ENCODE measurements around the gene SPATA6. TPM values are rescaled to one million over a fixed set of nuclear protein-coding genes. Genes with fewer than 3 reads are reported as not detected.

SPATA6 gene
- total RNA-seq, 1 donor from 2014 or later, result 26.0 TPM

DNA sequence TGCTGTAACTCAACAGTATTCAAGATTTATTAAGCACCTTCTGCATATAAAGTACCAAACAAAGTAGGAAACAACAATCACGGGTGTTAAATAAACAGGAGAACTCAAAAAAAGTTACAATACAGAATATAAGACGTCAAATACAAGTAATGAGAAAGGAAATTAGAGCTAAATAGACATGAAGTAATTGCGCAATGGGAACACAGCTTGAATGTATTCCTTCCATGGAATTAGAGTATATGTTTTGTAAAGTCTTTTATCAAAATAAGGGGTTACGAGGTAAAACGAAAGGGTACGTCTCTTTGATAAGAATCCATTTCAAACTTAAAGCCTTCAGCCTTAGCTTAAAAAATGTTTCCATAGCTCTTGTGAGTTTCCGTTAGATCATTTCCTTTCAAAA is 109.1 kb downstream of the SPATA6 start:
- TF ChIP-seq, protein P1, sequence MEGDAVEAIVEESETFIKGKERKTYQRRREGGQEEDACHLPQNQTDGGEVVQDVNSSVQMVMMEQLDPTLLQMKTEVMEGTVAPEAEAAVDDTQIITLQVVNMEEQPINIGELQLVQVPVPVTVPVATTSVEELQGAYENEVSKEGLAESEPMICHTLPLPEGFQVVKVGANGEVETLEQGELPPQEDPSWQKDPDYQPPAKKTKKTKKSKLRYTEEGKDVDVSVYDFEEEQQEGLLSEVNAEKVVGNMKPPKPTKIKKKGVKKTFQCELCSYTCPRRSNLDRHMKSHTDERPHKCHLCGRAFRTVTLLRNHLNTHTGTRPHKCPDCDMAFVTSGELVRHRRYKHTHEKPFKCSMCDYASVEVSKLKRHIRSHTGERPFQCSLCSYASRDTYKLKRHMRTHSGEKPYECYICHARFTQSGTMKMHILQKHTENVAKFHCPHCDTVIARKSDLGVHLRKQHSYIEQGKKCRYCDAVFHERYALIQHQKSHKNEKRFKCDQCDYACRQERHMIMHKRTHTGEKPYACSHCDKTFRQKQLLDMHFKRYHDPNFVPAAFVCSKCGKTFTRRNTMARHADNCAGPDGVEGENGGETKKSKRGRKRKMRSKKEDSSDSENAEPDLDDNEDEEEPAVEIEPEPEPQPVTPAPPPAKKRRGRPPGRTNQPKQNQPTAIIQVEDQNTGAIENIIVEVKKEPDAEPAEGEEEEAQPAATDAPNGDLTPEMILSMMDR (IDR thresholded peaks at IDR 0.05; ENCODE audit: unreplicated experiment), result no peak
- no peak overlapping the region for H3K27ac Mint-ChIP-seq (ENCODE audit: unreplicated experiment)
- peaks cover 5% of the 10 kb centered on the region for H3K36me3 Mint-ChIP-seq (ENCODE audit: low read depth, unreplicated experiment)
- H3K27me3 Mint-ChIP-seq (ENCODE audit: unreplicated experiment), result no peaks in the 10 kb centered on the region
- no peak for DNase-seq (ENCODE audit: low spot score)
- H3K4me3 Mint-ChIP-seq (ENCODE audit: unreplicated experiment), result no peak overlapping the region
- no peaks in the 10 kb centered on the region for H3K4me1 Mint-ChIP-seq (ENCODE audit: unreplicated experiment)
- no peaks in the 10 kb centered on the region for H3K9me3 Mint-ChIP-seq (ENCODE audit: unreplicated experiment)

DNA sequence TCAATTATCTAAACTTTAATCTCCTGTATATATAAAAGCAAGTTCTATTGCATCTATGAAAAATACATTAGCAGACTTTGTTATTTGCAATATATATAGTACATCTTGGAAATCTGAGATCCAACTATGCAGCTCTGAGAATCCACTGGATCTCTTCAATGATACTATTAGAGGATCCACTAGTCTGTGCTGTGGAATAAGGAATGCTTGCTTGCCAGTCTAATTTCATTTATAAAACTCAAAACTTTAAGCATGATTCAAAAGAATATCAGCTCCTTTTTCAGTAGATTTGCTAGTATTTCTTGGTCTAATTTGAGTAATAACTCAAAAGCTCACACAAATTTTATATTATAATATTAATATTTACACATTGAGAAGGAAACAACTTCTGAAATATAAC is 115.1 kb downstream of the SPATA6 start:
- DNase-seq (ENCODE audit: low spot score), result no peak
- H3K4me1 Mint-ChIP-seq (ENCODE audit: unreplicated experiment), result no peaks in the 10 kb centered on the region
- no peak overlapping the region for H3K27ac Mint-ChIP-seq (ENCODE audit: unreplicated experiment)
- no peaks in the 10 kb centered on the region for H3K9me3 Mint-ChIP-seq (ENCODE audit: unreplicated experiment)
- TF ChIP-seq, protein P1 (IDR thresholded peaks at IDR 0.05; ENCODE audit: unreplicated experiment), result no peak
- H3K4me3 Mint-ChIP-seq (ENCODE audit: unreplicated experiment), result no peak overlapping the region
- no peaks in the 10 kb centered on the region for H3K36me3 Mint-ChIP-seq (ENCODE audit: low read depth, unreplicated experiment)
- no peaks in the 10 kb centered on the region for H3K27me3 Mint-ChIP-seq (ENCODE audit: unreplicated experiment)

DNA sequence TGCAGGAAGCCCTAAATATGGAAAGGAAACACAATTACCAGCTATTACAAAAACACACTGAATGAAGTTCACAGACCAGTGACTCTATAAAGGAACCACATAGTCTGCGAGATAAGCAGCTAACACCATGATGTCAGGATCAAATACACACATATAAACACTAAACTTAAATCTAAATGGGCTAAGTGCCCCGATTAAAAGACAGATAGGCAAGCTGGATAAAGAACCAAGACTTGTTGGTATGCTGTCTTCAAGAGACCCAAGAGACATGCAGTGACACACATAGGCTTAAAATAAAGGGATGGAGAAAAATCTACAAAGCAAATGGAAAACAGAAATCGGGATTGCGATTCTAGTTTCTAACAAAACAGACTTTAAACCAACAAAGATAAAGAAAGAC is 127.6 kb downstream of the SPATA6 start:
- peaks cover 7% of the 10 kb centered on the region for H3K36me3 Mint-ChIP-seq (ENCODE audit: low read depth, unreplicated experiment)
- peaks cover 9% of the 10 kb centered on the region for H3K9me3 Mint-ChIP-seq (ENCODE audit: unreplicated experiment)
- TF ChIP-seq, protein P1 (IDR thresholded peaks at IDR 0.05; ENCODE audit: unreplicated experiment), result no peak
- no peak for DNase-seq (ENCODE audit: low spot score)
- H3K27ac Mint-ChIP-seq (ENCODE audit: unreplicated experiment), result no peak overlapping the region
- H3K4me1 Mint-ChIP-seq (ENCODE audit: unreplicated experiment), result no peaks in the 10 kb centered on the region
- no peaks in the 10 kb centered on the region for H3K27me3 Mint-ChIP-seq (ENCODE audit: unreplicated experiment)
- H3K4me3 Mint-ChIP-seq (ENCODE audit: unreplicated experiment), result no peak overlapping the region

DNA sequence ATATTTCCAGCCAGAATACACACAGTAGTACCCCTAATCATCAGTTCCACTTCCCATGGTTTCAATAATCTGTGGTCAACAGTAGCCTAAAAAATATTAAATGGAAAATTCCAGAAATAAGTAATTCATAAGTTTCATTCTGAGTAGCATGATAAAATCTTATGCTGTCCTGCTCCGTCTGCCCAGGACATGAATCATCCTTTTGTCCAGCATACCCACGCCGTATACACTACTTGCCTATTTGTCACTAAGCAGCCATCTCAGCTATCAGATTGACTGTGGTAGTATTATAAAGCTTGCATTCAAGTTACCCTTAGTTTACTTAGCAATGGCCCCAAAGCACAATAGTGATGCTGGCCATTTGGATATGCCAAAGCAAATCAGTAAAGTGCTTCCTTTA is 130.8 kb downstream of the SPATA6 start:
- DNase-seq (ENCODE audit: low spot score), result no peak

DNA sequence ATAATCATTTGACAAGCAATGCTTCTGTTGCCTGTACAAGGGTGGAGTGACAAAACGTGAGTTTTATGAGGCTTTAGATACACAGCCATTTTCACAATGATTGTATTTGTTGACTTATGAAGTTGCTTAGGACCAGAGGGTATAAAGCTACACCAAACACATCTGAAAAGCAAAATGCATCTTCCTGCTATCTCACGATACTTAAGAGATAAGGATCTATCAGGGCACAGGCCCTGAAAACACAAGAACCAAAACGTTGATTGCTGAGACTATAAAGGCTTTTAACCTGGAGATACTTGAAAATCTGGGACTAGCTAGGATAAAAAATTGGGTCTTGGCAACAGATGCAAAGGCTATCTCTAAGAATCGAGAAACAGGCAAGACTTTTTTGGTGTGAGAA is 133.7 kb downstream of the SPATA6 start:
- Mint-ChIP-seq H3K27me3 (ENCODE audit: unreplicated experiment) (no peaks in the 10 kb centered on the region), H3K36me3 (ENCODE audit: low read depth, unreplicated experiment) (peaks cover 9% of the 10 kb centered on the region), H3K4me1 (ENCODE audit: unreplicated experiment) (no peaks in the 10 kb centered on the region), H3K4me3 (ENCODE audit: unreplicated experiment) (no peak overlapping the region), H3K9me3 (ENCODE audit: unreplicated experiment) (no peaks in the 10 kb centered on the region), H3K27ac (ENCODE audit: unreplicated experiment) (no peak overlapping the region)
- no peak for DNase-seq (ENCODE audit: low spot score)
- TF ChIP-seq, protein P1 (IDR thresholded peaks at IDR 0.05; ENCODE audit: unreplicated experiment), result no peak

More for the DNA sequence above, 130.8 kb downstream of the SPATA6 start:
- peaks cover 9% of the 10 kb centered on the region for H3K9me3 Mint-ChIP-seq (ENCODE audit: unreplicated experiment)
- no peaks in the 10 kb centered on the region for H3K4me1 Mint-ChIP-seq (ENCODE audit: unreplicated experiment)
- TF ChIP-seq, protein P1 (IDR thresholded peaks at IDR 0.05; ENCODE audit: unreplicated experiment), result no peak
- peaks cover 7% of the 10 kb centered on the region for H3K36me3 Mint-ChIP-seq (ENCODE audit: low read depth, unreplicated experiment)
- H3K27me3 Mint-ChIP-seq (ENCODE audit: unreplicated experiment), result no peaks in the 10 kb centered on the region
- H3K4me3 Mint-ChIP-seq (ENCODE audit: unreplicated experiment), result no peak overlapping the region
- H3K27ac Mint-ChIP-seq (ENCODE audit: unreplicated experiment), result no peak overlapping the region

Data from endothelial cell (in vitro differentiated cells).